Coronary artery (tissue), 2 donors: Measurements from ENCODE around the gene ERGIC1.
"Not testable (repeated sequence)": the region's sequence is repeated elsewhere in the genome, so short reads cannot be mapped to it uniquely, and the experiment has no call there.

ENCODE experiments used
- DNase-seq: peaks from one replicate; pipeline ENCODE4 v3.0.0-alpha.2; 2017; ENCODE audit warnings: low spot score
- H3K27ac ChIP-seq, 2 donors: fragments of 200-600 bp; sonication (generic); one replicate each; pipeline ENCODE4 v1.5.1; 2016 to 2019
- H3K4me3 ChIP-seq: fragments of 200-600 bp; sonication (generic); 2 replicates; pipeline ENCODE4 v1.5.1; 2016; ENCODE audit warnings: mild to moderate bottlenecking, moderate library complexity
- TF ChIP-seq, protein P1 (sequence below): fragments of 200-600 bp; sonication (generic); IDR thresholded peaks from one replicate; pipeline ENCODE4 v1.5.1; 2019; ENCODE audit warnings: antibody characterized with exemption

The ERGIC1 gene

DNA sequence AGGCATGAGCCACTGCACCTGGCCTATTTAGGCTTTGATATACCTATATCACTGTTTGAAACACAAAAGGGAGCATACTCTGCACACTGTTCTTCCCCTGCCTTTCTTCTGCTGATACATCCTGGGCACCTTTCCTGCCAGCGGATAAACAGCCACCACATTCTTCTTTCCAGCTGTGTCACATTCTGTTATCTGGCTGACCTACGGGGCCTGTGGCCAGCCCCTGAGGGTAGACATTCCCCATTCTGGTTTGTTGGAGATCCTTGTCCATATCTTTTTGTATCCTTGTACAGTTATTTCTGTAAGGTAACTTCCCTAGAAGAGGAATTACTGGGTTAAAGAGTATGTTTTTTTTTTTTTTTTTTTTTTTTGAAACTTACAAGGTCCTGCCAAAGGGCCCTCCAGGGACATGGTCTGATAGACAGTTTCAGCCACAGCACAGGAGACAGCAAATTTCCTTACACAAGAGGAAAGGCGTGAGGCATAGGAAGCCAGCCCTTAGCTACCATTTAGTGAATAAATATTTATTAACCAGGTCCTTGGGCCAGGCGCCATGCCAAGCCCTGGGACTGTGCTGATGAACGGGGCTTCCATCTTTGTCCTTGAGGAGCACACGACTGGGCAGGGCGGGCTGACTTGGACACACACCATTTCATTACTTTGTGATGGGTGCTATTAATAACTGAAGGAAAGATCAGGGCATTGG is 57.8 kb downstream of the ERGIC1 start:
- H3K27ac ChIP-seq = peak overlapping the region; percentile 94
- TF ChIP-seq, protein P1, sequence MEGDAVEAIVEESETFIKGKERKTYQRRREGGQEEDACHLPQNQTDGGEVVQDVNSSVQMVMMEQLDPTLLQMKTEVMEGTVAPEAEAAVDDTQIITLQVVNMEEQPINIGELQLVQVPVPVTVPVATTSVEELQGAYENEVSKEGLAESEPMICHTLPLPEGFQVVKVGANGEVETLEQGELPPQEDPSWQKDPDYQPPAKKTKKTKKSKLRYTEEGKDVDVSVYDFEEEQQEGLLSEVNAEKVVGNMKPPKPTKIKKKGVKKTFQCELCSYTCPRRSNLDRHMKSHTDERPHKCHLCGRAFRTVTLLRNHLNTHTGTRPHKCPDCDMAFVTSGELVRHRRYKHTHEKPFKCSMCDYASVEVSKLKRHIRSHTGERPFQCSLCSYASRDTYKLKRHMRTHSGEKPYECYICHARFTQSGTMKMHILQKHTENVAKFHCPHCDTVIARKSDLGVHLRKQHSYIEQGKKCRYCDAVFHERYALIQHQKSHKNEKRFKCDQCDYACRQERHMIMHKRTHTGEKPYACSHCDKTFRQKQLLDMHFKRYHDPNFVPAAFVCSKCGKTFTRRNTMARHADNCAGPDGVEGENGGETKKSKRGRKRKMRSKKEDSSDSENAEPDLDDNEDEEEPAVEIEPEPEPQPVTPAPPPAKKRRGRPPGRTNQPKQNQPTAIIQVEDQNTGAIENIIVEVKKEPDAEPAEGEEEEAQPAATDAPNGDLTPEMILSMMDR = no peak
- H3K4me3 ChIP-seq = no peak overlapping the region
- DNase-seq = peak; percentile 95

DNA sequence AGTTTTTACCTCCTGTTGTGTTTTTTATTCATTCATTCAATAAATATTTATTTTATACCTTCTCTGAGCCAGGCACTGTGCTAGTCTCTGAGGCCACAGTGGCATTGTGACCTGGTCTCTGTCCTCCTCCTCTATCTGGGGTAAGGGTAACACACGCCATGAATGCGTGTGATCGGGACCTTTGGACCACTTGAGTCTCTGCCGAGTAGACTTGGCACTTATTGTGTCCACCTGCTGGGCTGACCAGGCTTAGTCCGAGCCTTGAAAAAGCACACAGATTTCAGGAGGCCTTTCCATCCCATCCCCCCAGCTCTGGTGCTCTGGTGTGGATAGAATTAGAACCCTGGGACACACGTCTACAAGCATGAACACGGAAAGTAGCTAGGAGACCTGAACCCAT is 58.7 kb downstream of the ERGIC1 start:
- Histone ChIP-seq H3K4me3 (no peak overlapping the region), H3K27ac (peak overlapping the region; percentile 94)
- TF ChIP-seq, protein P1 = no peak
- DNase-seq = no peak

DNA sequence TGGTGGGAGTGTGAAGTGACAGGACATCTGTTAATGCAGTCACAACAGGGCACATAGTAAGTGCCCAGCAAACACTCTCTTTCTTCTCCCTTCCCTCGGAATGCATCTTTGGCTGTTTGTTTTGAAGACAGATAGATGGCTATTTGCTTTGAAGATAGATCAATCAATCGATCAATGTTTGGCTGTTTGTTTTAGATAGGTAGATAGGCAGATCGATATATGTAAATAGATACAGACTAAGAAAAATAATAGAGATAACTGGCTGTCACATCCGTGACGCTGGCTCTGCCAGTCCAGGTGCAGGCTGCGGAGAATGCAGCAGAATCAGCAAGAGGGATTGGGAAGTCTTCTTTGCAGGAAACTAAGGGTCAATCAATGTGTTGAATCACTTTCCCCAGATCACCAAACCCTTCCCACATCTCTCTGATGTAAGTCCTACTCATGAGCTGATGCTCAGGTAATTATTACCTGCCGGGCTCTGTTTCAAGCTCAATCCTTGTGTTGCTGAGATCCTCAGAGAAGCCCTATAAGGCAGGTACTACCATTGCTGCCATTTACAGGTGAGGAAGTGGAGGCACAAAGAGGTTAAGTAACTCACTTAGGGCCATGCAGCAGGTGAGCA is 60.8 kb downstream of the ERGIC1 start:
- DNase-seq = no peak
- Histone ChIP-seq H3K27ac (peak overlapping the region; percentile 62 to 90), H3K4me3 (no peak overlapping the region)
- TF ChIP-seq, protein P1 = no peak

DNA sequence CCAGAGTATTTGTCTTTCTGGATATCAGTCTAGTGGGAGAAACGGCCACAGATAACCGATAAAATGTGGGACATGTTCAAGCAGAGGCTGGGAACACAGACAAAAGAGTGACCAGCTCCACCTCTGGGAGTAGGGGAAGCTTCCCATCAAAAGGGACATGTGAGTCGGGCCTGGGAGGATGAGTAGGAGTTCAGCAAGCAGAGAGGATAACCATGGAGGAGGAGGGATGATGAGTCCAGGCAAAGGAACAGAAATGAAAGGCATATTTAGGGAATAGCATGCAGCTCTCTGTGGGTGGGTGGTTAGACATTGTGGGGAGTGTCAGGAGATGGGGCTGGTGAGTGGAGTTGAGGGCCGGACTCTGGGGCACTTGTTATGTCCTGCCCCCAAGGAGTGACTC is 61.5 kb downstream of the ERGIC1 start:
- TF ChIP-seq, protein P1 = no peak
- no peak for DNase-seq
- no peak overlapping the region for H3K4me3 ChIP-seq
- peak overlapping the region; percentile 90 to 95 for H3K27ac ChIP-seq

DNA sequence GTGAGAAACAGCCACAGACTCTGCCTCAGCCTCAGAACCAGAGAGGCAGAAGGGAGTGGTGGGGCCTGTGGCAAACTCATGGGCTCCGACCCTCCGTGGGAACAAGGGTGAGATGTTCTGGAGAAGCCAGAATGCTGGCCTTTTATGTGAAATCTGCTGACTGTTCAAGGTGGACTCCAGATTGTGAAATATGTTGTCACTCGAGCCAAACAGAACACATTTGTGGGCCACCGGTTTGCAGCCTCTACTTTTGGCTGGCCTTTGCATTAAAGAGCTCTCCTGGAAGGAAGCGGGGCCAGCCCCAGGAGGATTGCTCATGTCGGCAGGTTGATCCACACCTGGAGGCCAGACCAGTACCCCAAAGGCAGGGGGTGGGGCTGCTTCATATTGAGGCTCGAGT is 62.4 kb downstream of the ERGIC1 start:
- TF ChIP-seq, protein P1 = no peak
- Histone ChIP-seq H3K27ac (peak overlapping the region; percentile 90 to 95), H3K4me3 (no peak overlapping the region)
- no peak for DNase-seq

DNA sequence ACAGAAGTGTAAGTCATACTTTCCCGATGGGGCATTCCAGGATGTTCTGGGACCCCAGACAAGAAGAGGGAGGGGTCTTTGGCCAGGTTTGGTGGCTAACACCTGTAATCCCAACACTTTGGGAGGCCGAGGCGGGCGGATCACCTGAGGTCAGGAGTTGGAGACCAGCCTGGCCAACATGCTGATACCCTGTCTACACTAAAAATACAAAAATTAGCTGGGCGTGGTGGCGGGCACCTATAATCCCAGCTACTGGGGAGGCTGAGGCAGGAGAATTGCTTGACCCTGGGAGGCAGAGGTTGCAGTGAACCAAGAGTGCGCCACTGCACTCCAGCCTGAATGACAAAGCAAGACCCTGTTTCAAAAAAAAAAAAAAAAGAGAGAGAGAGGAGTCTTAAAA is 63.0 kb downstream of the ERGIC1 start:
- DNase-seq, H3K4me3 ChIP-seq: not testable (repeated sequence)
- peak overlapping the region; percentile 90 to 95 for H3K27ac ChIP-seq

DNA sequence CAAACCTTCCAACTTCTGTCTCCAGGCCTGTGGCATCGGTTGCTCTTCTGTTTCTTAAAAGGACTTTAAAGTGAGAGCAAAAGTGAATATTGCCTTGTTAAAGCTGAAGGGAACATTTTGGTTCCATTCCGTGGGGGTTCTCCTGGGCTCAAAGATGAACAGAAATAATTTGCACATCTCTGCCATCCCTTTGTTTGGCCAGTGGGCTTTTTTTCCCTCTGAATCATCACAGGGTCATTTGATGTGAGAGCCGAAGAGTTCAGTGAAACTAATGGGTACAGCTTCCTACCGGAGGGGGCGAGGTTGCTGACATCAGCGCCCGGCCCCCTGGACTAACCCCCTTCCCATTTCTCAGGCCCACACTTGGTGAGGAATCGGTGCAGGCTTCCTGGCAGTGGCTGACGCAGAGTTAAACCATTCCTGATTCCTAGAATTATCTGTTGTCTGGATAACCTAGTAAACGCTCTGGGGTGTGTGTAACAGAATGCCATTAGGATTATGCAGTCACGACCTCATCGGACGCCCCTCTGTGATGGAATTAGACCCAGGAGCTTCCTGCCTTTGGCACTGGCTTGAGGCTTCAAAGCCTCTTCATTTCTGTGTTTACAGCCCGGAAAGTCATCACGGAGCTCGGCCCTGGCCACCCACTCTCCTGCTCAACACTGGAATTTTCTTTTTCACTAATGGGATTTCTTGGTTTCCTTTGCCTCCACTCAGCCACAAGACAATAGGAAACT is 63.6 kb downstream of the ERGIC1 start:
- DNase-seq = no peak
- H3K4me3 ChIP-seq = peak overlapping the region; percentile 28
- TF ChIP-seq, protein P1 = no peak
- H3K27ac ChIP-seq = peak overlapping the region; percentile 90 to 95
